Activated CD8-positive, alpha-beta memory T cell treated with anti-CD3 and anti-CD28 coated beads, Interleukin-2, amount 50 U/mL, for 24 hours (primary cell): Measurements from ENCODE around the gene BMP6.

Experiments used
- DNase-seq: peaks from one replicate; pipeline ENCODE4 v3.0.0-alpha.2; 2020; ENCODE audit errors: extremely low read depth

The BMP6 gene

GRCh38 chr6:7725849-7726415 is at the start of gene BMP6:
Gene BMP6 (plus strand): TSS chr6:7726099. CDS start chr6:7726956, 857 bp downstream.
- peak; percentile 14 for DNase-seq

GRCh38 chr6:7677229-7677628 is 48.7 kb upstream of the BMP6 start:
- DNase-seq = no peak

GRCh38 chr6:7680393-7681075 is 45.4 kb upstream of the BMP6 start:
- no peak for DNase-seq

- DNase-seq = no peak
Measured at GRCh38 chr6:7681449-7681848, 44.5 kb upstream of the BMP6 start.

- DNase-seq = no peak
Measured at GRCh38 chr6:7684076-7684475, 41.8 kb upstream of the BMP6 start.

- DNase-seq = no peak
Measured at GRCh38 chr6:7684843-7685242, 41.1 kb upstream of the BMP6 start.

- no peak for DNase-seq
Measured at GRCh38 chr6:7685276-7685675, 40.6 kb upstream of the BMP6 start.

- DNase-seq = no peak
Measured at GRCh38 chr6:7687145-7688111, 38.5 kb upstream of the BMP6 start.

- no peak for DNase-seq
Measured at GRCh38 chr6:7691021-7691420, 34.9 kb upstream of the BMP6 start.

- DNase-seq = no peak
Measured at GRCh38 chr6:7691675-7692452, 34.0 kb upstream of the BMP6 start.

- no peak for DNase-seq
Measured at GRCh38 chr6:7692453-7692784, 33.5 kb upstream of the BMP6 start.

- DNase-seq = no peak
Measured at GRCh38 chr6:7693827-7694226, 32.1 kb upstream of the BMP6 start.

GRCh38 chr6:7696061-7696460 is 29.8 kb upstream of the BMP6 start:
- DNase-seq = no peak

GRCh38 chr6:7697432-7697819 is 28.5 kb upstream of the BMP6 start:
- no peak for DNase-seq

- no peak for DNase-seq
Measured at GRCh38 chr6:7697820-7698623, 27.9 kb upstream of the BMP6 start.

- DNase-seq = no peak
Measured at GRCh38 chr6:7701212-7701834, 24.6 kb upstream of the BMP6 start.

- DNase-seq = no peak
Measured at GRCh38 chr6:7703148-7703680, 22.7 kb upstream of the BMP6 start.

GRCh38 chr6:7705483-7705882 is 20.4 kb upstream of the BMP6 start:
- no peak for DNase-seq

GRCh38 chr6:7706269-7706668 is 19.6 kb upstream of the BMP6 start:
- DNase-seq = no peak

- DNase-seq = no peak
Measured at GRCh38 chr6:7707787-7708186, 18.1 kb upstream of the BMP6 start.
